GM12878 (cell line): Measurements from ENCODE around the gene TSSK3. TPM values are rescaled to one million over a fixed set of nuclear protein-coding genes. Genes with fewer than 3 reads are reported as not detected.

Experiments
- BCLAF1 ChIP-seq: fragments of 450-650 bp; IDR thresholded peaks from 2 replicates; pipeline ENCODE4 v1.6.1; 2017; ENCODE audit warnings: antibody characterized with exemption, mild to moderate bottlenecking, moderate library complexity
- BHLHE40 ChIP-seq, 2 experiments: fragments of 450-650 bp in 1 of 2; IDR thresholded peaks; 2 replicates each; pipeline ENCODE4 v1.6.1; 2011 to 2017; ENCODE audit warnings: low read depth in 2 of 2, borderline replicate concordance in 1 of 2, improper control_type of control experiment in 1 of 2, low read length in 1 of 2, mild to moderate bottlenecking in 1 of 2
- BMI1 ChIP-seq: fragments of 450-650 bp; IDR thresholded peaks from 2 replicates; pipeline ENCODE4 v1.6.1; 2016; ENCODE audit warnings: mild to moderate bottlenecking, moderate library complexity, borderline replicate concordance
- CBX3 ChIP-seq: fragments of 200-600 bp; sonication (generic); IDR thresholded peaks from 2 replicates; pipeline ENCODE4 v1.6.1; 2016; ENCODE audit warnings: low read depth, borderline replicate concordance
- E2F4 ChIP-seq: IDR thresholded peaks from 2 replicates; pipeline ENCODE4 v1.6.1; 2012; ENCODE audit warnings: low read depth, low read length, improper control_type of control experiment
- EGR1 ChIP-seq, 2 experiments: IDR thresholded peaks; 1 replicate in 1 of 2; 2 replicates in 1 of 2; pipeline ENCODE4 v1.6.1; 2011 to 2012; ENCODE audit warnings: low read depth in 2 of 2, low read length in 2 of 2, borderline replicate concordance in 1 of 2, mild to moderate bottlenecking in 1 of 2, moderate library complexity in 1 of 2
- FOXK2 ChIP-seq: fragments of 450-650 bp; IDR thresholded peaks from 2 replicates; pipeline ENCODE4 v1.6.1; 2017; ENCODE audit warnings: mild to moderate bottlenecking, moderate library complexity
- FOXM1 ChIP-seq: IDR thresholded peaks from 2 replicates; pipeline ENCODE4 v1.6.1; 2012; ENCODE audit warnings: low read depth, mild to moderate bottlenecking, inconsistent platforms, low read length, moderate library complexity
- IRF4 ChIP-seq: IDR thresholded peaks from 2 replicates; pipeline ENCODE4 v1.6.1; 2011; ENCODE audit warnings: low read depth, low read length
- NBN ChIP-seq: fragments of 450-650 bp; IDR thresholded peaks from 2 replicates; pipeline ENCODE4 v1.6.1; 2016
- NFYB ChIP-seq: IDR thresholded peaks from 2 replicates; pipeline ENCODE4 v1.6.1; 2011; ENCODE audit warnings: low read depth, mild to moderate bottlenecking, low read length, improper control_type of control experiment, moderate library complexity; ENCODE audit not compliant: insufficient read depth
- NKRF ChIP-seq: fragments of 450-650 bp; conservative IDR thresholded peaks from 2 replicates; pipeline ENCODE4 v1.6.1; 2017; ENCODE audit warnings: mild to moderate bottlenecking, moderate library complexity
- NR2F1 ChIP-seq: fragments of 450-650 bp; conservative IDR thresholded peaks from 2 replicates; pipeline ENCODE4 v1.6.1; 2017; ENCODE audit warnings: mild to moderate bottlenecking
- PAX5 ChIP-seq: IDR thresholded peaks from 2 replicates; pipeline ENCODE4 v1.6.1; 2011; ENCODE audit warnings: low read depth, low read length, borderline replicate concordance
- PAX8 ChIP-seq: fragments of 450-650 bp; IDR thresholded peaks from 2 replicates; pipeline ENCODE4 v1.6.1; 2017; ENCODE audit warnings: mild to moderate bottlenecking, moderate library complexity
- RAD51 ChIP-seq: fragments of 450-650 bp; IDR thresholded peaks from 2 replicates; pipeline ENCODE4 v1.6.1; 2016; ENCODE audit warnings: moderate library complexity, mild to moderate bottlenecking, inconsistent platforms
- STAT1 ChIP-seq: fragments of 450-650 bp; conservative IDR thresholded peaks from 2 replicates; pipeline ENCODE4 v1.6.1; 2014; ENCODE audit warnings: antibody characterized with exemption, mild to moderate bottlenecking
- STAT3 ChIP-seq: IDR thresholded peaks from 2 replicates; pipeline ENCODE4 v1.6.1; 2011; ENCODE audit warnings: low read depth, low read length, improper control_type of control experiment
- USF1 ChIP-seq: IDR thresholded peaks from 2 replicates; pipeline ENCODE4 v1.6.1; 2011; ENCODE audit warnings: borderline replicate concordance, low read depth, mild to moderate bottlenecking, moderate library complexity, mixed read lengths, low read length; ENCODE audit not compliant: insufficient read depth; ENCODE audit errors: extremely low read length
- ZBTB33 ChIP-seq: fragments of 450-650 bp; IDR thresholded peaks from 2 replicates; pipeline ENCODE4 v1.6.1; 2017; ENCODE audit warnings: mild to moderate bottlenecking
- ZSCAN29 ChIP-seq: fragments of 450-650 bp; IDR thresholded peaks from 2 replicates; pipeline ENCODE4 v1.6.1; 2017; ENCODE audit warnings: mild to moderate bottlenecking, moderate library complexity
- polyA plus RNA-seq, 11 experiments: library from polyadenylated mRNA; depleted of rRNA in 4 of 11; unstranded in 6 of 11; stranded (reverse) in 5 of 11; fragments of >200 nt; fragmentation: Nextera tagmentation in 4 of 11; fragmentation: Illumina TruSeq in 1 of 11; extraction: Ambion mirVana in 4 of 11; extraction: Trizol in 1 of 11; gene quantifications; 1 replicate in 1 of 11; 2 replicates in 10 of 11; pipeline versions ENCODE4 v1.2.1 to v1.2.3, GENCODE V29; 2011 to 2016; ENCODE audit warnings: inconsistent platforms in 2 of 11, missing spikeins in 2 of 11, low read depth in 1 of 11
- total RNA-seq, 4 experiments: library from RNA; depleted of rRNA in 3 of 4; stranded (reverse); fragments of >200 nt in 3 of 4; fragmentation: Illumina TruSeq in 1 of 4; extraction: Trizol in 1 of 4; gene quantifications; 2 replicates each; pipeline versions ENCODE4 v1.2.1 to v1.2.3, GENCODE V29; 2013 to 2021

TSSK3 gene
- total and polyA plus RNA-seq, 10 of the 15 experiments (the other 5 are each of a cell fraction or from before 2014, with no cell fraction given): 0.42 to 0.82 (median 0.60) TPM

- TF ChIP-seq PAX8 (no peak), RAD51 (no peak), IRF4 (no peak), ZSCAN29 (no peak), NR2F1 (0 out of 2 replicates have a peak, but pooled peaks have one; percentile 8), BHLHE40 (IDR thresholded peaks at IDR 0.05; ENCODE audit: borderline replicate concordance in 1 of 2, low read depth in 2 of 2, low read length in 1 of 2) (peak in 1 of 2 experiments; percentile 38; a peak in 1 of 4 replicates), EGR1 (IDR thresholded peaks at IDR 0.05; ENCODE audit: borderline replicate concordance in 1 of 2, low read depth in 2 of 2, low read length in 2 of 2) (peak in 1 of 2 experiments; percentile 51; a peak in 1 of 3 replicates), USF1 (no peak), PAX5 (no peak), STAT3 (no peak), NKRF (peak; percentile 59; the same call in 1 of the 2 replicates), FOXK2 (no peak), FOXM1 (no peak), NBN (no peak), ZBTB33 (no peak), STAT1 (no peak), BMI1 (no peak), BCLAF1 (no peak), NFYB (peak; percentile 74; the same call in 1 of the 2 replicates), CBX3 (no peak), E2F4 (no peak)
Measured at GRCh38 chr1:32335790-32336590, 26.3 kb upstream of the TSSK3 start, which contains the start of gene MARCKSL1 (continued).
